GM19025 (cell line): ENCODE measurements around the gene DUSP16.

Source experiments
- ATAC-seq: cut with Tn5 transposase; IDR thresholded peaks from one replicate; pipeline ENCODE4 v1.9.1; 2021; ENCODE audit warnings: mild to moderate bottlenecking, low read depth, moderate library complexity; ENCODE audit not compliant: unreplicated experiment

The DUSP16 gene

GRCh38 chr12:12550277-12550676 lies 12.4 kb downstream of the DUSP16 start:
- ATAC-seq = no peak

GRCh38 chr12:12549426-12549825 lies 13.2 kb downstream of the DUSP16 start:
- no peak for ATAC-seq

GRCh38 chr12:12548713-12549112 lies 13.9 kb downstream of the DUSP16 start:
- ATAC-seq = no peak

GRCh38 chr12:12546314-12546772 lies 16.3 kb downstream of the DUSP16 start:
- peak; percentile 59 for ATAC-seq

- no peak for ATAC-seq
These were observed 18.7 kb downstream of the DUSP16 start for GRCh38 chr12:12543959-12544358.

GRCh38 chr12:12542964-12543363 lies 19.7 kb downstream of the DUSP16 start:
- ATAC-seq = no peak

- ATAC-seq = no peak
These were observed 20.4 kb downstream of the DUSP16 start for GRCh38 chr12:12542286-12542685.

GRCh38 chr12:12541782-12542181 lies 20.9 kb downstream of the DUSP16 start:
- ATAC-seq = no peak

- no peak for ATAC-seq
These were observed 22.2 kb downstream of the DUSP16 start for GRCh38 chr12:12540261-12541013.

GRCh38 chr12:12539028-12539810 lies 23.4 kb downstream of the DUSP16 start:
- no peak for ATAC-seq

GRCh38 chr12:12538535-12538934 lies 24.1 kb downstream of the DUSP16 start:
- ATAC-seq = no peak

GRCh38 chr12:12537421-12537820 lies 25.2 kb downstream of the DUSP16 start:
- ATAC-seq = no peak

GRCh38 chr12:12534975-12535374 lies 27.7 kb downstream of the DUSP16 start:
- no peak for ATAC-seq

- ATAC-seq = no peak
These were observed 28.3 kb downstream of the DUSP16 start for GRCh38 chr12:12534166-12534866.

GRCh38 chr12:12533238-12533829 lies 29.3 kb downstream of the DUSP16 start:
- ATAC-seq = no peak

GRCh38 chr12:12531194-12531593 lies 31.5 kb downstream of the DUSP16 start:
- no peak for ATAC-seq

- ATAC-seq = no peak
These were observed 32.8 kb downstream of the DUSP16 start for GRCh38 chr12:12529783-12530421.

- ATAC-seq = no peak
These were observed 34.0 kb downstream of the DUSP16 start for GRCh38 chr12:12528361-12529270.

GRCh38 chr12:12527820-12528296 lies 34.8 kb downstream of the DUSP16 start:
- no peak for ATAC-seq
